ENCODE results near the gene CD320. TPM values are rescaled to one million over a fixed set of nuclear protein-coding genes. Genes with fewer than 3 reads are reported as not detected.
A peak's percentile ranks its signal among the peaks of the same experiment; 100 is the strongest.

The CD320 gene
- total RNA-seq, 1 donor from 2014 or later: 31.8 TPM

GRCh38 chr19:8311461-8312260, 3.5 kb upstream of the CD320 start:
- H3K27me3 ChIP-seq (ENCODE audit: low read depth): no peaks in the 10 kb centered on the region
- peaks cover 47% of the 10 kb centered on the region for H3K36me3 ChIP-seq
- H3K9me3 ChIP-seq (replicated peaks): no peaks in the 10 kb centered on the region
- peak; percentile 47 for DNase-seq
- peak overlapping the region; percentile 16 for H3K4me3 ChIP-seq
- H3K27ac ChIP-seq (replicated peaks): peak overlapping the region; percentile 81
- TF ChIP-seq, protein P1, sequence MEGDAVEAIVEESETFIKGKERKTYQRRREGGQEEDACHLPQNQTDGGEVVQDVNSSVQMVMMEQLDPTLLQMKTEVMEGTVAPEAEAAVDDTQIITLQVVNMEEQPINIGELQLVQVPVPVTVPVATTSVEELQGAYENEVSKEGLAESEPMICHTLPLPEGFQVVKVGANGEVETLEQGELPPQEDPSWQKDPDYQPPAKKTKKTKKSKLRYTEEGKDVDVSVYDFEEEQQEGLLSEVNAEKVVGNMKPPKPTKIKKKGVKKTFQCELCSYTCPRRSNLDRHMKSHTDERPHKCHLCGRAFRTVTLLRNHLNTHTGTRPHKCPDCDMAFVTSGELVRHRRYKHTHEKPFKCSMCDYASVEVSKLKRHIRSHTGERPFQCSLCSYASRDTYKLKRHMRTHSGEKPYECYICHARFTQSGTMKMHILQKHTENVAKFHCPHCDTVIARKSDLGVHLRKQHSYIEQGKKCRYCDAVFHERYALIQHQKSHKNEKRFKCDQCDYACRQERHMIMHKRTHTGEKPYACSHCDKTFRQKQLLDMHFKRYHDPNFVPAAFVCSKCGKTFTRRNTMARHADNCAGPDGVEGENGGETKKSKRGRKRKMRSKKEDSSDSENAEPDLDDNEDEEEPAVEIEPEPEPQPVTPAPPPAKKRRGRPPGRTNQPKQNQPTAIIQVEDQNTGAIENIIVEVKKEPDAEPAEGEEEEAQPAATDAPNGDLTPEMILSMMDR (IDR thresholded peaks at IDR 0.05; ENCODE audit: borderline replicate concordance): no peak
- intact Hi-C loops (cut with micrococcal nuclease): no loop called here
- H3K4me1 ChIP-seq: peaks cover 58% of the 10 kb centered on the region

DNA sequence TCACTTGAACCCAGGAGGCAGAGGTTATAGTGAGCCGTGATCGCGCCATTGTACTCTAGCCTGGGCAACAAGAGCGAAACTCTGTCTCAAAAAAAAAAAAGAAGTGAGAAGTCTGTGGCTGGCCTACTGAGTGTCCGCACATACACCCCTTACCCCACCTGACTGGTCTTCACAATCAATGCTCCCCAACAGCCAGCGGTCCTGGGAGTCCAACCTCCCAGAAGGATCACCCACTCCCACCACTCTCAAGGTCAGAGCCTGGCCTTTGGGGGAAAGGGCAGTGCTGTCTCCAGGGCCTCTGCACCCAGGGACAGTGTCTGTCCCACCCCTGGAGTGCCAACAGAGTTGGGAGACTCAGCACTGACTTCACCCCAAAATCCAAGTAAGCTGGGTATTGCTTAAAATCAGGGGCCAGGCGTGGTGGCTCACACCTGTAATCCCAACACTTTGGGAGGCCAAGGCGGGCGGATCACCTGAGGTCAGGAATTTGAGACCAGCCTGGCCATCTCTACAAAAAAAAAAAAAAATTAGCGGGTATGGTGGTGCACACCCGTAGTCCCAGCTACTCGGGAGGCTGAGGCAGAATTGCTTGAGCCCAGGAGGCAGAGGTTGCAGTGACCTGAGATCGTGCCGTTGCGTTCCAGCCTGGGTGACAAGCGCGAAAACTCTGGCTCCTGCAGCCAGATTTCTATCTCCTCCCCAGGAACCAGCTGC, 2.3 kb upstream of the CD320 start:
- peak overlapping the region; percentile 81 for H3K27ac ChIP-seq (replicated peaks)
- H3K36me3 ChIP-seq: peaks cover 40% of the 10 kb centered on the region
- TF ChIP-seq, protein P1 (IDR thresholded peaks at IDR 0.05; ENCODE audit: borderline replicate concordance): no peak
- no peak for DNase-seq
- no peak overlapping the region for H3K4me3 ChIP-seq
- peaks cover 63% of the 10 kb centered on the region for H3K4me1 ChIP-seq
- no peaks in the 10 kb centered on the region for H3K9me3 ChIP-seq (replicated peaks)
- intact Hi-C loops (cut with micrococcal nuclease): no loop called here
- no peaks in the 10 kb centered on the region for H3K27me3 ChIP-seq (ENCODE audit: low read depth)

DNA sequence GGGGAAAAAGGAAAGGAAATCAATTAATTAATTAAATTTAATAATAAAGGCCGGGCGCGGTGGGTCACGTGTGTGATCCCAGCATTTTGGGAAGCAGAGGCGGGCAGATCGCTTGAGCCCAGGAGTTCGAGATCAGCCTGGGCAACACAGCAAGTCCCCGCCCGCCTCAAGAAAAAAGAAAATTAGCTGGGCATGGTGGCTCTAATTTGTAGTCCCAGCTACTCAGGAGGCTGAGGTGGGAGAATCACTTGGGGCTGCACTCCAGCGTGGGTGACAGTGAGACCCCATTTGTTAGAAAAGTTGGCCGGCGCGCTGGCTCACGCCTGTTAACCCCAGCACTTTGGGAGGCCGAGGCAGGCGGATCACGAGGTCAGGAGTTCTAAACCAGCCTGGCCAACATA, 733 bp upstream of the CD320 start:
- DNase-seq: peak; percentile 9
- peak overlapping the region; percentile 85 for H3K27ac ChIP-seq (replicated peaks)
- peaks cover 24% of the 10 kb centered on the region for H3K36me3 ChIP-seq
- intact Hi-C loops (cut with micrococcal nuclease): no loop called here
- no peaks in the 10 kb centered on the region for H3K27me3 ChIP-seq (ENCODE audit: low read depth)
- H3K4me3 ChIP-seq: peak overlapping the region; percentile 77
- TF ChIP-seq, protein P1 (IDR thresholded peaks at IDR 0.05; ENCODE audit: borderline replicate concordance): no peak
- peaks cover 70% of the 10 kb centered on the region for H3K4me1 ChIP-seq
- no peaks in the 10 kb centered on the region for H3K9me3 ChIP-seq (replicated peaks)

- peaks cover 65% of the 10 kb centered on the region for H3K4me1 ChIP-seq
- no peak for DNase-seq
- H3K27me3 ChIP-seq (ENCODE audit: low read depth): no peaks in the 10 kb centered on the region
- intact Hi-C loops (cut with micrococcal nuclease): no loop called here
- H3K4me3 ChIP-seq: peak overlapping the region; percentile 77
- peaks cover 31% of the 10 kb centered on the region for H3K36me3 ChIP-seq
- no peaks in the 10 kb centered on the region for H3K9me3 ChIP-seq (replicated peaks)
- H3K27ac ChIP-seq (replicated peaks): peak overlapping the region; percentile 85
- TF ChIP-seq, protein P1 (IDR thresholded peaks at IDR 0.05; ENCODE audit: borderline replicate concordance): no peak
Observed at GRCh38 chr19:8307400-8307964, 676 bp downstream of the CD320 start.

GRCh38 chr19:8306235-8307054, 1.7 kb downstream of the CD320 start:
- Histone ChIP-seq H3K9me3 (replicated peaks) (no peaks in the 10 kb centered on the region), H3K36me3 (peaks cover 30% of the 10 kb centered on the region), H3K27ac (replicated peaks) (peak overlapping the region; percentile 85), H3K27me3 (ENCODE audit: low read depth) (no peaks in the 10 kb centered on the region), H3K4me1 (peaks cover 63% of the 10 kb centered on the region), H3K4me3 (peak overlapping the region; percentile 77)
- intact Hi-C loops (cut with micrococcal nuclease): no loop called here
- TF ChIP-seq, protein P1 (IDR thresholded peaks at IDR 0.05; ENCODE audit: borderline replicate concordance): no peak
- DNase-seq: no peak

Data from left ventricle myocardium inferior (tissue), 1 donor.